AG20443 (cell line): ENCODE measurements around the gene RPUSD1.

Experiments used
- DNase-seq: peaks from one replicate; pipeline ENCODE4 v3.0.0; 2012; ENCODE audit warnings: low spot score, mixed read lengths

RPUSD1 gene

DNA sequence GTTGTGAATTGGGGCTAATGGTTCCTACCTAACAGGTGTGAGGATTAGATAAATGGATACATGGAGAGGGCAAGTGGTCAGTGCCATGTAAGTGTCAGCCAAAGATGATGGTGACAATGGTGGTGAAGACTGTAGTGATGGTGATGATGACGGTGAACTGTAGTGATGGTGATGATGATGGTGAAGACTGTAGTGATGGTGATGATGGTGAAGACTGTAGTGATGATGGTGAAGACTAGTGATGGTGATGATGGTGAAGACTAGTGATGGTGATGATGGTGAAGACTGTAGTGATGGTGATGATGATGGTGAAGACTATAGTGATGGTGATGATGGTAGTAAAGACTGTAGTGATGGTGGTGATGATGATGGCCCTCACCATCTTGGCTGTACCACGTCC is 30.4 kb upstream of the RPUSD1 start:
- DNase-seq: no peak

DNA sequence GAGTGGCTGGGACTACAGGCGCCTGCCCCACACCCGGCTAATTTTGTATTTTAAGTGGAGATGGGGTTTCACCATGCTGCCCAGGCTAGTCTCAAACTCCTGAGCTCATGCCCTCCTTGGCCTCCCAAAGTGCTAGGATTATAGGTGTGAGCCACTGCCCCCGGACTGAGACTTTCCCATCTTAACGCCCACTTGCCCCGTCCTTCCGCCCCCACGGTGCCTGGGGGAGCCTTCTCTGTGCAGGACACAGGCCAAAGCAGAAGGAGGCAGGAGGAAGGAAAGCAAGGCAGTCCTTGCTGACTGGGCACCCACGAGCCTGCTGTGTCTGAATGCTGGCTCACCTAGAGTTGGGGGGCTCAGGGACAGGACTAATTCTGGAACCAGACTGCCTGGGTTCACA is 30.0 kb upstream of the RPUSD1 start:
- DNase-seq: no peak

DNA sequence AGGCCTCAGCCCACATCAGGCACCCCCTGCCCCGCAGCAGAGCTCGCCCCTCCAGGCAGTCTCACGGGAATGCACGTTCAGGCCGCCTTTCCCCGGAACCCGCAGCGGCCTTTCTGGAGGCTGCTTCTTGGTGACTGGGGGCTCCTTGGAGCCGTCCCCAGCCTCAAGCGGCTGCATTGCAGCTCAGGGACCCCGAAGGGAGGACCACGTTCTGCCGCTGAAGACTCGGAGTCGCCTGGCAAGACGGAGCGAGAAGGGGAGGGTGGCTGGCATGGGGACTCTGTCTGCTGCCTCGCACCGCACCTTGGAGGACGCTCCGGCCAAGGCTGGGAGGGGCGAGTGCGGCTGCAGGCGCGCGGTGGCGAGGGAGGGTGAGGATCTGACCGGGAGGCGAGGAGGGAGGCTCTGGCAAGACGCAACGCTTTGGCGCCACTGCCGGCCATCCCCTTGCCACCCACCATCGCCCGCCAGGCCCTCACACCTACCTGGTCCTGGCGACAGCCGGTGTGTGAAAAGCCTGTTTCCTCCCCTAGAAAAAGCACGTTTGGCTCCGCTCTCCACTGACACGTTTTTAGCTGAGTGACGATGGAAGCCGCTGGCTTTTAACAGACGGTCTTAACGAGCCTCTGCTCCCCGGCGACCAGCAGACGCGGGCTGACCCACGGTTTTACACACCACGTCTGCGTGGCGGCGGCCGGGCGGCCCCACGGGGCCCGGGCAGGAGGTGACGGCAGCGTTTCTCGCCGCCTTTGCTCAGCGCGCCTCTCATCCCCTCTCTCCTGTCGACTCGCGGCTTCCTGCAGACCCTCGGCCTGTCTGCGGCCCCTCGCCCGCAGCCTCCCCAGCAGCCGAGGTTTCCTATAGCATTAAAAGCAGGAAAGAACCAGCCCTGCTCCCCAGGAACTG is 29.1 kb upstream of the RPUSD1 start:
- no peak for DNase-seq

DNA sequence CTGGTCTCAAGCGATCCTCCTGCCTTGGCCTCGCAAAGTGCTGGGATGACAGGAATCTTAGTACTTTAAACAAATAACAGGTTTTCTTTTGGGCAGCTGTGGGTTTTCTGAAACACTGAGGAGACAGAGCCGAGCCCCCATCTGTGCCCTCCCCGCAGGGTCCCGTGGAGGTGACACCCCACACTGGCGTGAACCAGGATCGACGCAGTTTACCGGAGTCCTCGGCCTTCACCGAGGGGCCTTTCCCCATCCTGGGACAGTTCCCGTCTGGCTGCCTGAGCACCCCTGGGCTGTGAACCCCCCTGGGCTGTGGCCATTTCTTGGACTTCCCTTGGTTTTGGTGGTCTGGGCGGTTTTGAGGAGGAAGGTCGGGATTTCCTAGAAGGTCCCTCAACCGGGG is 27.7 kb upstream of the RPUSD1 start:
- DNase-seq: no peak

DNA sequence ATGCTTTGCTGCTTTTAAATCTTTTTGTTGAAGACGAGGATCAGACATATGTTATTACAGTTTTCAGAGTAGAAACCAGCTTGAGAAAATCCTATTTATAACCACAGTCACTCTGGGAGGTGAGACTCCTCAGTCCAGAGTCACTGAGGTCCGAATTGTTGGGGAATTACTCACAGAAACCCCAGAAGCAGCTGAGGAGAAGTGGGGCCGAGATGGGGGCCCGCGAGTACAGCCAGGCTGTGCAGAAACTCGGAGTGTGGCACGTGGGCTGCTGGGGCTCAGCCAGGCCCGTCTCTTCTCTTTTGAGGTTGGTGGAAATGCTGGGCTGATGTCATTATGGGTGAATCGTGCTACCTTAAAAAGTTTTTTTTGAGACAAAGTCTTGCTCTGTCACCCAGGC is 26.8 kb upstream of the RPUSD1 start:
- peak; percentile 71 for DNase-seq

DNA sequence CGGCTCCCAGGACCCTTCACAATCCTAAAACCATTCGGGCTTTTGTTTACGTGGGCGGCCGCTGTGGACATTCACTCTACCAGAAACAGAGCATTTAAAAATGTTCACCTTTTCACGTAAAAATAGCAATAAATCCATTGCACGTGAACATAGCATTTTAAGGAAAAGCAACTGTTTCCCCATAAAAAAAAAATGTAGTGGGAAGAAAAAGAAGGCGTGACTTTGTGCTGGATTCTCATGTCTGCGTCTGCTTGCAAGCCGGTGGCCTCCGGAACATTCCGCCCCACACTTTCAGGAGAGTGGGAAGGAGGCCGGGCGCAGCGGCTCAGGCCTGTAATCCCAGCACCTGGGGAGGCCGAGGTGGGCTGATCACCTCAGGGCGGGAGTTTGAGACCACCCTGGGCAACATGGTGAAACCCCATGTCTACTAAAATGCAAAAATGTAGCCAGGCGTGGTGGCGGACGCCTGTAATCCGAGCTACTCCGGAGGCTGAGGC is 25.8 kb upstream of the RPUSD1 start:
- DNase-seq: no peak

DNA sequence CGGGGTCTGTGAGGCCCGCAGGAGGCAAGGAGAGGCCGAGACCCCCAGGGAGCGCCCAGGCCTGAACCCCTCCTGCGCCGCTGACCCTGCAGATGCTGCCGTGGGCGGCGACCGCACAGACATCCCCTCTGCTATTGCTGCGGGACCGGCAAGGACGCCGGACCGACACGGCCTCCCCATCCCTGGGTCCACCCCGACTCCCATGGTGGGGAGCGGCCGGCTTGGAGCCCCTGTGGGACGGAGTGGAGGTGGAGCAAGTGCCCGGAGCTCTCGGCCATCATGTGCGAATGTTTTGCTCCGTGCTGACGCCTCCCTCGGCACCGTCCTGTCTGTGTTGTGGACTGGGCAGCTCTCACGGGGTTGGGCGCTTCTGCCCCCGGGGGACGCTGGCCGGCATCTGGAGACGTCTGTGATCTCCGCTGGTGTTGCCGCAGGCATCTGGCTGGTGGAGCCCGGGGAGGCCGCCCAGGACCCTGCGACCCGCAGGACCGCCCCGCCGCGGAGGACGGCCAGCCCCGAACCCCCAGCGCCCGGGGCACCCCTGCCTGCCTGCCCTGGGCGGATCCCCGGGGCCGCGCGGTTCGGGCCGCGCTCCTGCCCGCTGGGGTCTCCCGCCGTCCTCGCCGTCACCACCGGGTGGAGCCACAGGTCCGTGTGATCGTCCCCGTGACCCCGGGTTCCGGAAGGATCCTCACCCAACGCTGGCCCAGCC is 25.2 kb upstream of the RPUSD1 start:
- peak; percentile 85 for DNase-seq

DNA sequence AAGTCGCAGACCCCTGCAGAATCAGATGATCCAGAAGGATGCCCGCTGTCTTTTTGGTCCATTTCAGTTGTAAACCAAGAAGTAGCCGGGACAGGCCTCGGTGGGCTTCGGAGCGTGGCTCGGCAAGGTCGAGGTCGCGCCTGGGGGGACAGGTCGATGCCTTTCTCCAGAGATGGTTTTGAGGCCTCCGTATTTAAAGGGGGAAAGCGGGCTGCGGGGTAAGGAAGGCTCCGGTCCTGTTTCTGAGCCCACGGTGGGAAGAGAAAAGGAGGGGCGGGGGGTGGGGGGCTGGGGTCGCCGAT is 19.9 kb upstream of the RPUSD1 start:
- DNase-seq: no peak

DNA sequence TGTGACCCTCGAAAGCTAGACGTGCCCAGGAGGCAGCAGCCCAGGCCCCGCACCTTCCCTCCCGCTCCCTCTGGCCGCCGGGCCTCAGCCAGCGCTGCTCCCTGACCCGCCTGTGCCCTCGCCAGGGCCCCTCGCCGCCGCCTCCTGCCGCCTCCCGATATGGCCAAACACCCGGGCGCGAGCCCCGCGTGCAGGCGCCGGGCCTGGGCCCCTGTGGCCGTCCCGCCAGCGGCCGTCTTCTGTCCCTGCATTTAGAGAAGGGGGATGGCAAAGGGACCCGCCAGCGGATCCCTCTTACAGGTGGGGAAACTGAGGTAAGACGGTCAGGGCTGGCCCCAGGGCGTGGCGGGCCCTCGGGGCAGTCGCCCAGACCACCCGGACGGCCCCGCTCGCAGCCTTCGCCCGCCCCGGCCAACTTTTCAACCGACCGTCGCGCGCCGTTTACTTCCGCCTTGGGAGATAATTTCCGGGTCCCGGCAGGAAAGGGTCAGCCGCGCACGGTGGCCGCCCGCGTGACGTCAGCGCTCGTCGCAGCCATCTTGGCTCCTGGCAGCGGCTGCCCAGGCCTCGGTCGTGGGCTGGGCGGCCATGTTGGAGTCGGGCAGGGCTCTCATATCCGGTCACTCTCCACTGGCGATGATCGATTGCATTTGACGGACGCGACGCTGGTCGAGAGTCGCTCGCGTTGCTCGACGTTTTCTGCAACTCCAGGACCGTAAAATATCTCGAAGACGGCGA is 19.3 kb upstream of the RPUSD1 start:
- peak; percentile 99 for DNase-seq

DNA sequence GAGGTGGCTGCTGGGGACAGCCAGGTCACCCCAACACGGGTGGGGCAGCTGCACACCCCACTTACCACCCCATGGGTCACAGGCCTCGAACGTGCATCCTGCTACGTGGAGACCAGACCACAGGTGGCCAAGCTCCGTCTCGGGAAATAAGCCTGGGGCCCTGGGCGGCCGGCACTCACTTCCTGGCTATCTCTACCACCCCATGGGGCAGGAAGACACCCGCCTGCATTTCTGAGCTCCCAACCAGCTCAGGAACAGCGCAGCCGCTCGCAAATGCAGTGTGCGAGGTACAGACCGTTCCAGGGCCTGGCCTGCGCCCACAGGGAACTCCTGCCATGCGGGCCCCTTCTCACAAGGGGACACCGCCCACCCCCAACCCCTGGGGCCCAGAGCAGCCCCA is 17.3 kb upstream of the RPUSD1 start:
- no peak for DNase-seq

DNA sequence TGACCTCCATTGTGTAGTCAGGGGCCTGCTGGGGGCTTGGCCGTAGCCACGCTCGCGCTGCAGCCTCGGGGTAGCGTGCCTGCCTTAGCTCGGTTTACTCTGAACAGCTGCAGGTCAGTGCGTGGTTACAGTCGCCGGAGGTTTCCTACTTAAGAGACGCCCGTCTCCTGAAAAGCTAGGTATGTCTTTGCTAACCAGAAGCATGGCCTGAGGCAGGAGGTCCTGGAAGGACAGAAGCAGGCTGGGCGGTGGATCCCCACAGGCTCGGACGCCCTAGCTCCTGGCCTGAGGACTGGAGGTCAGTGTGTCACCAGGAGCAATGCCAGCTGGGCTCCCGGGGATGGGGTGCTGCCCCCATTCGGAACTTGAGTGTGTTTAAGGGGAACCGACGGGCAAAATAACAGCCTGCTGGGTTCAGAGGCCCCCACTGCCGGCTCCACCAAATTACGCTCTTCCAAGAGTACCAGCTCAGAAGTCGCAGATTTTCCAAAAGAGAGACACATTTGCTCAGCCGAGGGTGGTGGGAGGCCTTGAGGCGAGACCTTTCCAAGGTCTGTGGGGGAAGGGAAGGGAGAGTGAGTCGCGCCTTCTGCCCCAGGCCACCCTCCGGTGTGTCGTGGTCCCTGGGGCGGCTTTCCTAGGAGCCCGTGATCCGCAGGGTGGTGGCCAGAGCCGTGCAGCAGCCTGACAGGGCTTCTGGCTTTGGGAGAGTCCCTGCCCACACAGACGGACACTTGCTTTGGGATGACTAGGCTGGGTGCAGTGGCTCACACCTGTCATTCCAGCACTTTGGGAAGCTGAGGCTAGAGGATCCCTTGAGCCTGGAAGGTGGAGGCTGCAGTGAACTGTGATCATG is 16.2 kb upstream of the RPUSD1 start:
- no peak for DNase-seq

DNA sequence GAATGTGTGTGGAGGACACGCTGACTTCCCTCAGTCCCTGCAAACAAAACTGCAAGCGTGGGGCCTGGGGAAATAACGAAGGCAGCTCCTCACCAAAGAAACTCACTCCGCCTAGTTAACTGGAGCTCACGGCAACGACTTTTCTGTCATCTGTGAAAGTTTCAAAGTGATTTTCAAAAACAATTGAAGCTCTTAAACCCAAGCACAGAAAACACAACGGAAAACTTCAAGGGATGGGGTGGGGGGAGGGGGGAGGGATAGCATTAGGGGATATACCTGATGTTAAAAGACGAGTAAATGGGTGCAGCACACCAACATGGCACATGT is 15.5 kb upstream of the RPUSD1 start:
- no peak for DNase-seq

DNA sequence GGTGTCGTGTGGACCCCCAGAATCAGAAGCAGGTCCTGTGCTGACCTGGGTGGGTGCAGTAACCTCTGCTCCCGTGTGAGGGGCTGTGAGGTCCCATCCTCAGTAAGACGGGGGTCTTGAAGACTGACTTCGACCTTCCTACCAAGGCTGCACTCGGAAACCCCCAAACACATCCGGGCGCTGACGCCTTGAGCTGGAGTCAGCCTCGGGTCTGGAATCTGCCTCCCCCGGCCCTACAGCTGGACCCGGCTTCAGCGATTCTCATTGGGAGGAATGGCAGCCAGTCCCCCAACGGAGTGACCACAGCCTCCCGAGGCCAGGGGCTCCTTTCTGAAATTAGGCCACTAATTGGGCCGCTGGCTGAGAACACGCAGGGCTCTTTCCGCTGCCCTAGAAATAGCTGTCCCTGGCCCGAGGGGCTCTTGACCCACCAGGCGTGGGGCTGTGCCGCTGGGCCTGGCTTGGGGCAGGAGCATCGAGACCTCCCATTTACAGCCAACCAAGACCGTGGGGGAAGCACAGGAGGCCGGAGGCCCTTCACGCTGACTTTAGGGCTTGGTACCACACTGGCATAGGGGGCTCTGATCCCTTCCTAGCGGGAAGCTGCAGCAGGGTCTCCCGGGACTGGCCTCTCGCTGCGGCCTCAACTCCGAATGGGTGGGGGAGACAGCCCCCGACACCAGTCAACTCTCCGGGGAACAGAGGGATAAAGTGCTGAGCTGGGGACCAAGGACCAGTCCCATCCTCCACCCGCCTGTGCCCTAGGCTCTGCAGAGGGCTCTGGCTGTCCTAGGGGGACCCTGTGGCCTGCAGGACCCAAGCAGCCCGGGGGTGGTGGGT is 15.0 kb upstream of the RPUSD1 start:
- DNase-seq: no peak

DNA sequence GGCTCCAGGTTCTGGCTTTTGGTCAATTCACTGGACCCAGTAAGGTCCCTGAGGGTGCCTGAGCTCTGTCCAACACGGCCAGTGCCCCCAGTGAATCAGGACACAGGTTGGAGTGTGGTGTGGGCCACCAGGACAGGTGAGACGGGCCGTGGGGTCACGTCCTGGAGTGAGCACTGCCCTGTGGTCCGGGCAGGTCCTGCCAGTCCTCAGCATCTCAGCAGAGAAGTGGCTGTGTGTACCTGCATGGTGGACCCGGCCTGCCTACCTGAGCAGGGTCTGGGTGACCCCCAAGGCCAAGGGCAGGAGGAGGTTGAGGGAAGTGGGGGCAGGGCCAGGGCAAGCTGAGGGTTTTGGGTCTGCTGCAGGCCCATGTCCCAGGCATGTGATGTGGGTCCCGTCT is 14.3 kb upstream of the RPUSD1 start:
- DNase-seq: no peak

DNA sequence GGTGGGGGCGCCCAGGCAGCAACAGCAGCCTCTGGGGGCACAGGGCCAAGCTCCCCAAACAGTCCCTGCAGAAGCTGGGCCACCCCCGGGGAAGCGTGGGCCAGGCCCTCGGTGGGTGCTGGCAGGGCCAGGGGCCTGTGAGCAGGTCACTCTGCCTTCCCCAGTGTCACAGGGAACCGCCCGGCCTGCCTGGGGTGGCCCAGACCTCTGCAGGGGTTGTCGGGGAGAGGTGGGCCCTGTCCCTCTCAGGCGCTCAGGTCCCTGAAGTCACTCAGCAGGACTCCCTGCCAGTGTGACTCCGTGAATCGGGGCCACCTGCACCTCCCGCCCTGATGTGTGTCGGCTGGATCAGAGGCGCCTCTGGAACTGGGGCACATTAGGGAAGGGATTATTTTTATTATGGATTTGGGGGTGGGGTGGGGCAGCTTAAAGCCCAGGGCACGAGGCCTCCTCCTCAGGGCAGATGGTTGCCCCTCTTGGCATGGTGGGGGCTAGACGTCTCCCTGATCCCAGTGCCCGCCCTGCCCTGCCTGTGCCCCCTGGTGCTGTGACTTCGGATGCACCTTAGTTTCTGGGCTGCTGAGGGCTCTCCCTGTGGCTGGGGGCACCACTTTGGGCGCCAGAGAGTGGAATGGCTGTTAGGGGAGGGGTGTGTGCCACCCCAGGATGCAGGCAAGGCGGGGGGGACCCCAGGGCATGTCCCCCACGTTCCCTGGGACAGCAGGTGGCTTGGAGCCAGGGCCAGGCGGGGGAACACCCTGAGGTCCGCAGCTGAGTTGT is 13.6 kb upstream of the RPUSD1 start:
- DNase-seq: no peak

DNA sequence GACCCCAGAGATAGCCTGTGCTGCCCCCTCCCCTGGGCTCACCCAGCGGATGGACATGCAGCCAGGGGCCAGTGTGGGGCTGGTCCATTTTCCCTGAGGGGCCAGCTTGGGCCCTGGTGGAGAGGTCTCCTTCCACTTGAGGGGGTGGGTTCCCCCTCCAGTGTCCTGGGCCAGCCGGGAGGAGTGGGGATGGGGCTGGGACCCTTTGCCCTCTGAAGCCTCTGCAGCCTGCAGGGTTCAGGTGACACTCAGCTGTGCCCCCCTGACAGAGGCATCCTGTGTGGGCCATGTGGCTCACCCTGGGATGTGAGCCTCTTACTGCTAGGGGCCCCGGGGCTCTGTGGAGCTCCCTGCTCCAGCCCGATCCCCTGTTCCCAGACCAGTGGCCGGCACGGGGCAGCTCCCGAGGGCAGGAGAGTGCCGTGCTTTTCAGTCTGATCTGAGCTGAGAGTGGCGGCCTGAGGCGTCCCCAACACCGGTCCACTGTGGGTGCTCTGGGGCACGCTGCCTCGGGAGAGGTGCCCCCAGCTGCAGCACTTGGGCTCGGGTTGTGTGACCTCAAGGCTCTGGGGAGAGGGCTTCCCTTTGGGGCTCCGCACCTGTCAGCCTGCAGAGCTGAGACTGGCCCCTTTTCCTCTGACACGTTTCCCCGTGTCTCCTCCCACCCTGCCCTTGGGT is 12.8 kb upstream of the RPUSD1 start:
- no peak for DNase-seq

DNA sequence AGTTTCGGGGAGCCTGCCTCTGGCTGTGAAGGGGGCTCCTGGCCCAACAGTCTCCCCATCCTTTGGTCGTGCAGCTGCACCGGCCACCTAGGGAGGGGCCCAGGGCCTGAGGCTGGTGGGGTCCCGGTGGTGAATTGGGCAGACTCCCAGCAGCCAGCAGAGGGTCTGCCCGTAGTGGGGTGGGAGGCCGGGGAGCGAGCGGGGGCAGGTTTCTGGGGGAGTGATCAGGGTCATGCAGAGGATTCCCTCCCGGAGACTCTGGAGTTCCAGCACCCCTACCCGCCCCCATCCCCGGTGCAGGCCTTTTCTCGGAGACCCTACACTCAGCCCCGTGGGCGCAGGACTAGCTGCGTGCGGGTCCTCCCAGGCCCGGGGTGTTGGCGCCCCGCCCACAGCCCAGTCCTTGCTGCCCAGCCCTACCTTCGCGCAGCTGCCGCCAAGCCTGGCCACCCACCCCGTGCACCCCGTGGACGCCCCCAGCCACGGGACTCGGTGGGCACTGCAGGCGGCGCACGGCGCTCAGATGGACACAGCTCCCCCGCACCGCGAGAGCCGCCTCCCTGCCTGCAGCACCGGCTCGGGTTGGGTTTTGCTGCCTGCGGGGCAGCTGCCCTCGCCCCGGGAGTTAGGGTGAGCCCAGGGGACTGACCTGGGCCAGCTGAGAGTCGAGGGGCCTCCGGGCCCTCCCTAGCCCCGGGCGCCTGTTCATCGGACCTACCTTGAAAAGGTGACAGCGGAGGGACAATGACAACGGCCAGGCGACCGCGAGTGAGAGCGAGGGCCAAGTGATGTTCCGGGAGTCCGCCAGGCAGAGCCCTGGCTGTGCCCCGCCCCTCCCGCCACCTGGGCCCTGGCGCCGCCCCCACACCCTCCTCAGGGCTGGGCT is 12.0 kb upstream of the RPUSD1 start, which contains the start of gene GNG13:
Gene GNG13, minus strand, starts transcription at position 787 of the 886 bp plus-strand sequence. CDS start 1,657 bp downstream, outside the sequence.
- DNase-seq: no peak

DNA sequence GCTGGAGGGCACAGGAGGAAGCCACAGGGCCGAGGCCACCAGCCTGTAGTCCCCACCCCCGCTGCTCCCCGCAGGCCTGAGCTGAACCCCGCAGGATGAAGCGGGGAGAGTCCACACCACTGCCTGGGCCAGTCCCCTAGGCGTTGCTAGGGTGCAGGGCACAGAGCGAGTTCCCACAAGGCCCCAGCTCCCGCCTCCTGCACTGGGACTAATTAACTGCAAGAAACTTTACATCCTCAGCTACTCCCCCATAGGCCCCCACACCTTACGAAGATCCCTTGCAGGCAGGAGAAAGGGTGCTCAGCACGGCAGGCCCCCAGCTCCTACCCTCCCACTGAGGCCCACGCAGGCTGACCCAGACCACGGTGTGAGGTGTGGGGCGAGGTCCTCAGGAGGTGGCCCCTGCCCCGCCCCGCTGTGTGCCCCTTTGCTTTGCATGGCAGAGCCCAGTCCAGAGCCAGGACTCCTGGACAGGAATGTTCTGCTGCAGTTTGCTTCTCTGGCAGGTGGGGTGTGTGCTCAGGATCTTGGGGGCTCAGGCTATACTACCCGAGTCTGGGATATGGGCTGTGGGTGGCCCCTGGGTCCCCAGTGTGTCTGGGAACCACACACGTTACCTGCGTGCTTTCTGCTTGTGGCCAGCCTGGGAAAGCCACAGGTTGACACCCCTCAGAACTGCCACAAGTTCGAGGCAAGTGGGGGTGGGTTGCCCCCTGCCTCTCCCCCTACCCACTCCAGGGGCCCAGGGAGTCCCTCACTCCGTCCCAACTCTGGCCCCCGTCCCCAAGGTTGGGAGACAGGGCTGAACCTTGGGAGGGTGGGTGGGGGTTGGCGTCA is 11.1 kb upstream of the RPUSD1 start:
- no peak for DNase-seq
